H1 (cell line): ENCODE measurements around the gene SLC35D2. TPM values are rescaled to one million over a fixed set of nuclear protein-coding genes. Genes with fewer than 3 reads are reported as not detected.

Source experiments
- CTCF ChIA-PET: fragments of 300-600 bp; sonication (Branson Sonifier 250); formaldehyde crosslinking; loops from one replicate; lab custom pipeline; 2021; ENCODE audit not compliant: partially characterized antibody; lab: Charles Lee
- POLR2A ChIA-PET: fragments of 300-600 bp; sonication (Branson Sonifier 250); formaldehyde crosslinking; loops from one replicate; lab custom pipeline; 2021; ENCODE audit warnings: inconsistent platforms; ENCODE audit not compliant: partially characterized antibody; lab: Charles Lee
- DNase-seq, 2 experiments: peaks; one replicate each; pipeline versions ENCODE4 v3.0.0 to v3.0.0-alpha.2; 2010 to 2022; ENCODE audit warnings: low spot score in 2 of 2, low read depth in 1 of 2, mixed read lengths in 1 of 2
- FAIRE-seq: peaks from 2 replicates; lab custom pipeline; 2011; peaks lifted over from hg19 to GRCh38; lab: Jason Lieb, UNC
- H2AFZ ChIP-seq: 2 replicates; pipeline ENCODE4 v1.8.1; 2012; ENCODE audit warnings: low read length, inconsistent platforms
- H2AK5ac ChIP-seq: 2 replicates; pipeline ENCODE4 v1.6.1; 2013; ENCODE audit warnings: low read depth, low read length
- H2BK120ac ChIP-seq: replicated peaks from 2 replicates; pipeline ENCODE3; 2013; ENCODE audit warnings: low read depth, low read length, inconsistent platforms
- H2BK12ac ChIP-seq: 2 replicates; pipeline ENCODE4 v1.6.1; 2013; ENCODE audit warnings: low read depth, low read length
- H2BK15ac ChIP-seq: 2 replicates; pipeline ENCODE4 v1.6.1; 2013; ENCODE audit warnings: low read length
- H2BK20ac ChIP-seq: 2 replicates; pipeline ENCODE4 v1.6.1; 2013; ENCODE audit warnings: low read length
- H2BK5ac ChIP-seq: 2 replicates; pipeline ENCODE4 v1.6.1; 2013; ENCODE audit warnings: low read depth, low read length
- H3K14ac ChIP-seq: 2 replicates; pipeline ENCODE4 v1.6.1; 2013; ENCODE audit warnings: inconsistent platforms; ENCODE audit not compliant: insufficient read length
- H3K18ac ChIP-seq: 2 replicates; pipeline ENCODE4 v1.6.1; 2013; ENCODE audit warnings: low read length; ENCODE audit errors: extremely low read depth
- H3K23ac ChIP-seq: 2 replicates; pipeline ENCODE4 v1.6.1; 2013; ENCODE audit warnings: inconsistent platforms; ENCODE audit not compliant: insufficient read length
- H3K23me2 ChIP-seq: 2 replicates; pipeline ENCODE4 v1.6.1; 2013; ENCODE audit warnings: low read depth, low read length
- H3K27ac ChIP-seq: 2 replicates; pipeline ENCODE4 v1.6.1; 2011; ENCODE audit warnings: low read depth, low read length, inconsistent platforms
- H3K27me3 ChIP-seq, 4 experiments: replicated peaks in 1 of 4; 1 replicate in 1 of 4; 2 replicates in 3 of 4; pipeline versions ENCODE4 v1.6.1 to v1.8.1; 2011 to 2013; ENCODE audit warnings: low read length in 3 of 4, mild to moderate bottlenecking in 3 of 4, inconsistent platforms in 2 of 4, mixed read lengths in 2 of 4, moderate library complexity in 1 of 4; ENCODE audit not compliant: control insufficient read depth in 3 of 4, insufficient read depth in 3 of 4; ENCODE audit errors: extremely low read depth in 1 of 4
- H3K36me3 ChIP-seq, 4 experiments: 2 replicates each; pipeline versions ENCODE4 v1.6.1 to v1.8.1; 2011 to 2013; ENCODE audit warnings: mild to moderate bottlenecking in 4 of 4, low read length in 3 of 4, moderate library complexity in 2 of 4, control low read depth in 1 of 4, inconsistent platforms in 1 of 4; ENCODE audit not compliant: insufficient read depth in 4 of 4, control insufficient read depth in 2 of 4
- H3K4ac ChIP-seq: replicated peaks from 2 replicates; pipeline ENCODE3; 2013; ENCODE audit warnings: low read length, low read depth, mixed read lengths, inconsistent platforms; ENCODE audit not compliant: insufficient read length
- H3K4me1 ChIP-seq, 4 experiments: replicated peaks in 1 of 4; 1 replicate in 1 of 4; 2 replicates in 3 of 4; pipeline versions ENCODE4 v1.6.1 to v1.8.1; 2011 to 2013; ENCODE audit warnings: low read length in 3 of 4, inconsistent platforms in 2 of 4, mixed read lengths in 1 of 4; ENCODE audit not compliant: insufficient read depth in 4 of 4, control insufficient read depth in 3 of 4
- H3K4me2 ChIP-seq, 2 experiments: 2 replicates each; pipeline versions ENCODE4 v1.6.1 to v1.8.1; 2011 to 2013; ENCODE audit warnings: low read depth in 2 of 2, low read length in 2 of 2, control low read depth in 1 of 2, inconsistent platforms in 1 of 2, mild to moderate bottlenecking in 1 of 2; ENCODE audit not compliant: insufficient read depth in 1 of 2
- H3K4me3 ChIP-seq, 4 experiments: fragments of 200-600, 300-600 bp in 1 of 4; sonication (generic), shearing (Covaris generic), sonication (Bioruptor Twin) in 1 of 4; 2 replicates each; pipeline versions ENCODE4 v1.5.1 to v1.8.1; 2011 to 2016; ENCODE audit warnings: low read length in 4 of 4, low read depth in 3 of 4, control low read depth in 2 of 4, inconsistent platforms in 2 of 4, mild to moderate bottlenecking in 2 of 4, mixed read lengths in 1 of 4, moderate library complexity in 1 of 4; ENCODE audit not compliant: insufficient read depth in 2 of 4; ENCODE audit errors: extremely low read depth in 1 of 4
- H3K56ac ChIP-seq: replicated peaks from 2 replicates; pipeline ENCODE3; 2013; ENCODE audit warnings: low read depth, mild to moderate bottlenecking, mixed read lengths, low read length, inconsistent platforms; ENCODE audit not compliant: insufficient read length
- H3K79me1 ChIP-seq: 2 replicates; pipeline ENCODE4 v1.6.1; 2013; ENCODE audit warnings: low read depth, low read length, control low read depth
- H3K79me2 ChIP-seq, 2 experiments: 2 replicates each; pipeline versions ENCODE4 v1.6.1 to v1.8.1; 2012 to 2013; ENCODE audit warnings: low read length in 2 of 2, mild to moderate bottlenecking in 2 of 2, inconsistent platforms in 1 of 2; ENCODE audit not compliant: insufficient read depth in 2 of 2, control insufficient read depth in 1 of 2
- H3K9ac ChIP-seq, 4 experiments: replicated peaks in 1 of 4; 1 replicate in 1 of 4; 2 replicates in 3 of 4; pipeline versions ENCODE4 v1.6.1 to v1.8.1; 2011 to 2013; ENCODE audit warnings: low read depth in 3 of 4, low read length in 3 of 4, control low read depth in 2 of 4, mild to moderate bottlenecking in 2 of 4, moderate library complexity in 2 of 4, inconsistent platforms in 1 of 4; ENCODE audit errors: extremely low read depth in 1 of 4
- H3K9me3 ChIP-seq, 2 experiments: 2 replicates each; pipeline versions ENCODE4 v1.6.1 to v1.8.1; 2012 to 2013; ENCODE audit warnings: mild to moderate bottlenecking in 2 of 2, moderate library complexity in 2 of 2, control low read depth in 1 of 2, inconsistent platforms in 1 of 2, low read depth in 1 of 2, low read length in 1 of 2, mixed read lengths in 1 of 2; ENCODE audit not compliant: insufficient read depth in 2 of 2
- H4K20me1 ChIP-seq, 2 experiments: replicated peaks in 1 of 2; 2 replicates each; pipeline versions ENCODE3 to v1.8.1; 2011 to 2013; ENCODE audit warnings: inconsistent platforms in 2 of 2, low read length in 2 of 2, mild to moderate bottlenecking in 1 of 2; ENCODE audit not compliant: insufficient read depth in 2 of 2, control insufficient read depth in 1 of 2
- H4K5ac ChIP-seq: 2 replicates; pipeline ENCODE4 v1.6.1; 2013; ENCODE audit warnings: low read length, low read depth, mixed read lengths, inconsistent platforms; ENCODE audit not compliant: insufficient read length
- H4K8ac ChIP-seq: 2 replicates; pipeline ENCODE4 v1.8.0; 2013; ENCODE audit warnings: mild to moderate bottlenecking, moderate library complexity, low read length, inconsistent platforms; ENCODE audit not compliant: insufficient read depth; ENCODE audit errors: extremely low read depth
- H4K91ac ChIP-seq: replicated peaks from 2 replicates; pipeline ENCODE3; 2013; ENCODE audit warnings: low read length, mixed read lengths, inconsistent platforms; ENCODE audit not compliant: insufficient read length
- BACH1 ChIP-seq: IDR thresholded peaks from 2 replicates; pipeline ENCODE4 v1.6.1; 2012; ENCODE audit warnings: low read length, improper control_type of control experiment
- CEBPB ChIP-seq: IDR thresholded peaks from 2 replicates; pipeline ENCODE4 v1.6.1; 2012; ENCODE audit warnings: low read depth, low read length
- EZH2 ChIP-seq: fragments of 200-600 bp; sonication (generic); IDR thresholded peaks from 2 replicates; pipeline ENCODE4 v1.7.1; 2012; ENCODE audit warnings: low read depth, mild to moderate bottlenecking, moderate library complexity, low read length, inconsistent platforms; ENCODE audit not compliant: severe bottlenecking
- GABPA ChIP-seq: IDR thresholded peaks from 2 replicates; pipeline ENCODE4 v1.6.1; 2011; ENCODE audit warnings: mild to moderate bottlenecking, low read length, moderate library complexity, borderline replicate concordance; ENCODE audit not compliant: insufficient read depth
- HDAC2 ChIP-seq, 2 experiments: fragments of 300-600 bp in 1 of 2; sonication (generic) in 1 of 2; IDR thresholded peaks; 2 replicates each; pipeline ENCODE4 v1.6.1; 2011 to 2012; ENCODE audit warnings: low read depth in 2 of 2, low read length in 2 of 2, mild to moderate bottlenecking in 2 of 2, moderate library complexity in 2 of 2, borderline replicate concordance in 1 of 2, inconsistent platforms in 1 of 2
- PHF8 ChIP-seq: fragments of 200-600 bp; sonication (generic); conservative IDR thresholded peaks from 2 replicates; pipeline ENCODE4 v1.7.1; 2012; ENCODE audit warnings: low read depth, mild to moderate bottlenecking, inconsistent platforms, low read length, moderate library complexity
- RBBP5 ChIP-seq: IDR thresholded peaks from 2 replicates; pipeline ENCODE4 v1.7.1; 2012; ENCODE audit warnings: low read depth, mild to moderate bottlenecking, inconsistent platforms, low read length, moderate library complexity, borderline replicate concordance
- RFX5 ChIP-seq: IDR thresholded peaks from 2 replicates; pipeline ENCODE4 v1.6.1; 2011; ENCODE audit warnings: low read depth, low read length, improper control_type of control experiment, borderline replicate concordance
- SIRT6 ChIP-seq: IDR thresholded peaks from one replicate; pipeline ENCODE4 v1.7.1; 2012; ENCODE audit warnings: low read length, inconsistent platforms
- SP2 ChIP-seq: IDR thresholded peaks from 2 replicates; pipeline ENCODE4 v1.6.1; 2012; ENCODE audit warnings: mild to moderate bottlenecking, low read length, inconsistent platforms
- TAF7 ChIP-seq: optimal IDR thresholded peaks from 2 replicates; pipeline ENCODE3; 2011; ENCODE audit warnings: low read depth, mild to moderate bottlenecking, inconsistent platforms, low read length, moderate library complexity, borderline replicate concordance
- ZNF274 ChIP-seq: IDR thresholded peaks from 2 replicates; pipeline ENCODE4 v1.7.0; 2012; ENCODE audit warnings: low read length, borderline replicate concordance; ENCODE audit errors: extremely low read depth
- WGBS, 2 experiments: shearing (Covaris generic) in 1 of 2; methylation state at CpG; one replicate each; pipeline versions ENCODE4 v1.1.6 to v1.1.7; 2013 to 2015; ENCODE audit warnings: low lambda C conversion rate in 2 of 2, mixed read lengths in 2 of 2, inconsistent platforms in 1 of 2, low coverage in 1 of 2, missing lambda C conversion rate in 1 of 2; ENCODE audit not compliant: insufficient replicate concordance in 2 of 2, insufficient coverage in 1 of 2, insufficient read length in 1 of 2; ENCODE audit errors: extremely low coverage in 1 of 2, missing lambda C conversion rate in 1 of 2; 5-methylcytosine and 5-hydroxymethylcytosine counted together
- polyA plus RNA-seq, 7 experiments: library from polyadenylated mRNA; depleted of rRNA in 3 of 7; stranded (reverse) in 5 of 7; unstranded in 2 of 7; fragments of >200 nt in 5 of 7; fragments of 200-250 nt in 2 of 7; gene quantifications; 1 replicate in 5 of 7; 2 replicates in 1 of 7; 4 replicates in 1 of 7; pipeline versions ENCODE4 v1.2.1 to v1.2.3, GENCODE V29; 2011 to 2013; ENCODE audit warnings: missing spikeins in 2 of 7, mixed read lengths in 2 of 7
- total RNA-seq: library from RNA; stranded (reverse); fragmentation: NEBNext Ultra II Directional; extraction: Animal tissue kit (Norgen Biotek cat#: 25700); gene quantifications from 2 replicates; pipeline ENCODE4 v1.2.1, GENCODE V29; 2021
- TF ChIP-seq, protein P1 (sequence below): IDR thresholded peaks from 2 replicates; pipeline ENCODE4 v1.6.1; 2011; ENCODE audit warnings: low read length, improper control_type of control experiment

The SLC35D2 gene
- total and polyA plus RNA-seq, 2 of the 8 experiments (the other 6 are each of a cell fraction or from before 2014, with no cell fraction given) = 9.6 to 11.5 TPM

DNA sequence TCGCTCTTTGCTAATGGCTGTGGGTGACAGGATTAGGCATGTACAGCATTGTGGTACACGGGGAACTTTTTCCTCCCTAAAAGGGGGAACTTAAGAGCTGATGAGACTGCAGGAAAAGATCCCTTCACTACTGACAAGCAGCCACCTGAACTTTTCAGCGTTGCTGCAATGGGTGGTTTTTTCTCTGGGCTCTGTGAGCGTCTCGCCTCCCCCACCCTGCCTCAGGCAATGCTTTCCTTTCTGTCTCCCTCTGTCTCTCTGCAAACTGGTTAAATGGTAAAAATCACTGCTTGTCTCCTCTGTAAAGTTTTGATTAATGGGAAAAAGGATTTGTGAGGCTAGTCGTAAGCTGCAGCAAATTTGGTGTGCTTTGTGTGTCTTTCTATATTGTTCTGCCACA is 101.9 kb downstream of the SLC35D2 start:
- Histone ChIP-seq H3K27me3 (no peaks in the 10 kb centered on the region), H2BK12ac (no peak overlapping the region), H2BK5ac (no peak overlapping the region), H3K9ac (no peak overlapping the region), H3K79me2 (no peaks in the 10 kb centered on the region), H3K36me3 (no peaks in the 10 kb centered on the region), H3K4me2 (no peak overlapping the region), H2AFZ (no peak overlapping the region), H4K91ac (no peak overlapping the region), H3K9me3 (peaks cover 15% of the 10 kb centered on the region in 2 experiments), H3K56ac (no peak overlapping the region), H4K5ac (no peak overlapping the region), H3K23me2 (no peaks in the 10 kb centered on the region), H2BK15ac (no peak overlapping the region), H3K14ac (no peak overlapping the region), H4K8ac (no peak overlapping the region), H3K4ac (no peak overlapping the region), H2BK20ac (no peak overlapping the region), H3K4me3 (no peak overlapping the region), H3K27ac (no peak overlapping the region), H4K20me1 (no peaks in the 10 kb centered on the region), H3K79me1 (no peaks in the 10 kb centered on the region), H2AK5ac (no peak overlapping the region), H2BK120ac (no peak overlapping the region), H3K23ac (no peak overlapping the region), H3K18ac (no peak overlapping the region), H3K4me1 (peaks cover 0 to 3% (median 0%) of the 10 kb centered on the region in 4 experiments; a peak in 1 of 7 replicates)
- FAIRE-seq (no peak), DNase-seq (no peak)
- CTCF ChIA-PET = interaction anchor here (1.0 to 1.5 kb wide), 2 partner anchors 13 to 49 kb away, joined by 3 to 4 read pairs; no protein-coding TSS in a partner anchor
- POLR2A ChIA-PET = interaction anchor here (0.7 kb wide), 1 partner anchor 1841 kb away, joined by 3 read pairs; no protein-coding TSS in a partner anchor
- WGBS, 2 experiments = 84% methylated on average over 6 of the region's 6 CpGs; no CpG with 5 or more reads in 1 of the 2 experiments
- TF ChIP-seq CEBPB (no peak), HDAC2 (IDR thresholded peaks at IDR 0.05; ENCODE audit: borderline replicate concordance in 1 of 2, low read depth in 2 of 2, low read length in 2 of 2) (no peak), SIRT6 (no peak), ZNF274 (no peak), RBBP5 (no peak), SP2 (no peak), TAF7 (no peak), BACH1 (no peak), PHF8 (no peak), GABPA (no peak), EZH2 (no peak), RFX5 (no peak)
- TF ChIP-seq, protein P1, sequence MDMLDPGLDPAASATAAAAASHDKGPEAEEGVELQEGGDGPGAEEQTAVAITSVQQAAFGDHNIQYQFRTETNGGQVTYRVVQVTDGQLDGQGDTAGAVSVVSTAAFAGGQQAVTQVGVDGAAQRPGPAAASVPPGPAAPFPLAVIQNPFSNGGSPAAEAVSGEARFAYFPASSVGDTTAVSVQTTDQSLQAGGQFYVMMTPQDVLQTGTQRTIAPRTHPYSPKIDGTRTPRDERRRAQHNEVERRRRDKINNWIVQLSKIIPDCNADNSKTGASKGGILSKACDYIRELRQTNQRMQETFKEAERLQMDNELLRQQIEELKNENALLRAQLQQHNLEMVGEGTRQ = no peak
